ENCODE measurements around the gene EFCAB6. TPM values are rescaled to one million over a fixed set of nuclear protein-coding genes. Genes with fewer than 3 reads are reported as not detected.

The EFCAB6 gene
- total and polyA plus RNA-seq, 9 of the 15 experiments (the other 6 are each of a cell fraction or from before 2014, with no cell fraction given) = 0.06 TPM; not detected in 8

- DNase-seq (ENCODE audit: extremely low read depth in 1 of 4, low spot score in 3 of 4) (no peak), ATAC-seq (no peak), FAIRE-seq (no peak)
- Histone ChIP-seq H3K4me2 (ENCODE audit: insufficient read depth, low read length) (no peak overlapping the region), H4K20me1 (replicated peaks; ENCODE audit: control insufficient read depth, insufficient read depth, low read length) (no peaks in the 10 kb centered on the region; the same call in 1 of the 2 replicates), H3K9me3 (replicated peaks; ENCODE audit: control insufficient read depth, insufficient read depth, low read depth, low read length) (no peaks in the 10 kb centered on the region), H3K36me3 (ENCODE audit: control insufficient read depth, insufficient read depth, low read length) (no peaks in the 10 kb centered on the region), H2AFZ (ENCODE audit: low read depth, low read length) (no peak overlapping the region), H3K9ac (ENCODE audit: insufficient read depth in 1 of 2, low read depth in 2 of 2, low read length in 2 of 2) (no peak overlapping the region), H3K27me3 (ENCODE audit: control insufficient read depth in 2 of 2, insufficient read depth in 2 of 2, low read length in 2 of 2) (no peaks in the 10 kb centered on the region; a peak in 2 of 5 replicates), H3K79me2 (ENCODE audit: control insufficient read depth, insufficient read depth, low read length) (no peaks in the 10 kb centered on the region), H3K27ac (ENCODE audit: extremely low read depth, low read depth, low read length) (no peak overlapping the region), H3K4me3 (no peak overlapping the region), H3K4me1 (replicated peaks in 1 of 2; ENCODE audit: control insufficient read depth in 2 of 2, insufficient read depth in 2 of 2, low read length in 2 of 2) (no peaks in the 10 kb centered on the region), H3K9me1 (ENCODE audit: control insufficient read depth, insufficient read depth, low read length) (no peaks in the 10 kb centered on the region)
- intact Hi-C loops (cut with micrococcal nuclease) = no loop called here
- ChIA-PET CTCF (ENCODE audit: low intra/inter-chr PET ratio) (no interaction called here), POLR2A (no interaction called here)
- in situ Hi-C loops (cut with MboI) = no loop called here
- BruUV-seq (replicated peaks) = no TSS peak
- 6% methylated on average over 8 of the region's 8 CpGs for WGBS (ENCODE audit: insufficient coverage, low coverage, missing lambda C conversion rate)
- TF ChIP-seq L3MBTL2 (IDR thresholded peaks at IDR 0.05) = no peak
- no peak for TF ChIP-seq PBX2 (CRISPR knock-in tag; IDR thresholded peaks at IDR 0.05; ENCODE audit: low read depth)
- no peak for TF ChIP-seq PBX2 (tag; conservative IDR thresholded peaks at IDR 0.05; ENCODE audit: low read depth)
- TF ChIP-seq NRF1 (conservative IDR thresholded peaks at IDR 0.05 in 1 of 2, IDR thresholded peaks at IDR 0.05 in 1 of 2) = no peak
- no peak for TF ChIP-seq CBFA2T3 (IDR thresholded peaks at IDR 0.05)
- TF ChIP-seq NCOR1 (IDR thresholded peaks at IDR 0.05) = no peak
- TF ChIP-seq ZHX1 (conservative IDR thresholded peaks at IDR 0.05; ENCODE audit: low read length) = no peak
- no peak for TF ChIP-seq PTRF (tag; IDR thresholded peaks at IDR 0.05)
- TF ChIP-seq HMG20B (CRISPR knock-in tag; IDR thresholded peaks at IDR 0.05) = no peak
- TF ChIP-seq ZKSCAN3 (CRISPR knock-in tag; IDR thresholded peaks at IDR 0.05) = no peak
- TF ChIP-seq ZBTB5 (IDR thresholded peaks at IDR 0.05) = no peak
- no peak for TF ChIP-seq NR2F6 (CRISPR knock-in tag; IDR thresholded peaks at IDR 0.05)
- no peak for TF ChIP-seq ZNF274 (IDR thresholded peaks at IDR 0.05; ENCODE audit: borderline replicate concordance, low read depth, low read length)
- TF ChIP-seq ZNF444 (CRISPR knock-in tag; IDR thresholded peaks at IDR 0.05) = no peak
- TF ChIP-seq XRCC4 (IDR thresholded peaks at IDR 0.05; ENCODE audit: extremely low read depth, insufficient read depth, insufficient read length) = no peak
- TF ChIP-seq BRCA1 (IDR thresholded peaks at IDR 0.05) = no peak
- TF ChIP-seq BRCA1 (CRISPR knock-in tag; IDR thresholded peaks at IDR 0.05) = no peak
- no peak for TF ChIP-seq ETV5 (CRISPR knock-in tag; IDR thresholded peaks at IDR 0.05; ENCODE audit: low read depth)
- TF ChIP-seq ESRRA (IDR thresholded peaks at IDR 0.05; ENCODE audit: borderline replicate concordance, low read depth) = no peak
Observed at GRCh38 chr22:43482318-43482625, 329.8 kb downstream of the EFCAB6 start.

Data from K562 (cell line).